Lung (tissue), 12 donors: ENCODE results near the gene OLIG1. TPM values are rescaled to one million over a fixed set of nuclear protein-coding genes. Genes with fewer than 3 reads are reported as not detected.

Experiments used
- ATAC-seq: fragments of 200-7000 bp; cut with Tn5 transposase; one replicate; pipeline ENCODE4 v1.9.1; 2020; ENCODE audit warnings: moderate number of reproducible peaks; ENCODE audit not compliant: insufficient read depth, low FRiP score
- DNase-seq, 3 donors: peaks; one replicate each; pipeline ENCODE4 v3.0.0-alpha.2; 2013 to 2017
- H3K27ac ChIP-seq, 2 donors: one replicate each; pipeline ENCODE4 v1.5.1; 2013; ENCODE audit warnings: mild to moderate bottlenecking in 2 of 2, moderate library complexity in 2 of 2, control low read depth in 1 of 2, inconsistent platforms in 1 of 2, low read depth in 1 of 2, low read length in 1 of 2
- H3K27me3 ChIP-seq, 3 donors: one replicate each; pipeline ENCODE4 v1.5.1; 2013; ENCODE audit warnings: low read length in 2 of 3; ENCODE audit not compliant: control insufficient read depth in 3 of 3, insufficient read depth in 3 of 3
- H3K36me3 ChIP-seq, 4 donors: one replicate each; pipeline ENCODE4 v1.5.1; 2013; ENCODE audit warnings: low read length in 4 of 4, mild to moderate bottlenecking in 1 of 4, moderate library complexity in 1 of 4; ENCODE audit not compliant: control insufficient read depth in 4 of 4, insufficient read depth in 4 of 4
- H3K4me1 ChIP-seq, 5 donors: one replicate each; pipeline ENCODE4 v1.5.1; 2013; ENCODE audit warnings: low read length in 5 of 5, mild to moderate bottlenecking in 2 of 5, moderate library complexity in 1 of 5; ENCODE audit not compliant: control insufficient read depth in 5 of 5, insufficient read depth in 5 of 5
- H3K4me3 ChIP-seq: one replicate; pipeline ENCODE4 v1.5.1; 2013; ENCODE audit warnings: mild to moderate bottlenecking, control low read depth, moderate library complexity
- H3K9ac ChIP-seq, 2 donors: one replicate each; pipeline ENCODE4 v1.5.1; 2013; ENCODE audit warnings: low read length in 2 of 2, control low read depth in 1 of 2; ENCODE audit not compliant: insufficient read depth in 1 of 2
- H3K9me3 ChIP-seq, 4 donors: one replicate each; pipeline ENCODE4 v1.5.1; 2013; ENCODE audit warnings: low read length in 3 of 4, mild to moderate bottlenecking in 1 of 4, moderate library complexity in 1 of 4; ENCODE audit not compliant: control insufficient read depth in 4 of 4, insufficient read depth in 3 of 4
- WGBS, 2 donors: extraction: QIAGEN DNeasy Blood & Tissue Kit; methylation state at CpG; one replicate each; pipeline ENCODE4 v1.1.7; 2013; 5-methylcytosine and 5-hydroxymethylcytosine counted together
- polyA plus RNA-seq, 2 donors: library from polyadenylated mRNA; stranded (reverse); fragments of 200-250 nt; gene quantifications; one replicate each; pipeline ENCODE4 v1.2.1, GENCODE V29; 2013
- total RNA-seq, 2 donors: library from RNA; depleted of rRNA in 1 of 2; stranded (reverse); fragments of >200 nt in 1 of 2; gene quantifications; one replicate each; pipeline ENCODE4 v1.2.1, GENCODE V29; 2014 to 2021
- TF ChIP-seq, protein P1 (sequence below): IDR thresholded peaks from 2 replicates; pipeline ENCODE4 v1.5.1; 2012; ENCODE audit warnings: mild to moderate bottlenecking; ENCODE audit errors: control extremely low read depth, extremely low read depth
- donor health status: control.
- donor health status: control.
- donor health status: Bipolar disorder and iron deficiency.
- donor health status: healthy.
- donor health status: DM: yes; HTN: yes; CAD: no.

OLIG1 gene
- total and polyA plus RNA-seq, 4 donors = 1.2 to 4.1 (median 1.7) TPM

DNA sequence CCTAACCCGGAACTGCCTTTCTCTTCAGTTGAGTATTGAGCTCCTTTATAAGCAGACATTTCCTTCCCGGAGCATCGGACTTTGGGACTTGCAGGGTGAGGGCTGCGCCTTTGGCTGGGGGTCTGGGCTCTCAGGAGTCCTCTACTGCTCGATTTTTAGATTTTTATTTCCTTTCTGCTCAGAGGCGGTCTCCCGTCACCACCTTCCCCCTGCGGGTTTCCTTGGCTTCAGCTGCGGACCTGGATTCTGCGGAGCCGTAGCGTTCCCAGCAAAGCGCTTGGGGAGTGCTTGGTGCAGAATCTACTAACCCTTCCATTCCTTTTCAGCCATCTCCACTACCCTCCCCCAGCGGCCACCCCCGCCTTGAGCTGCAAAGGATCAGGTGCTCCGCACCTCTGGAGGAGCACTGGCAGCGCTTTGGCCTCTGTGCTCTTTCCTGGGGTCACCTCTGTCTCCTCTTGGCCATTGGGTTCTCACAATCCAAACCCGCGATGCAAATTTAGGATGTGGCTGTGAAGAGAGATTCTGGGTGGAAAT, 40.5 kb upstream of the OLIG1 start:
- H3K36me3 ChIP-seq = no peaks in the 10 kb centered on the region

DNA sequence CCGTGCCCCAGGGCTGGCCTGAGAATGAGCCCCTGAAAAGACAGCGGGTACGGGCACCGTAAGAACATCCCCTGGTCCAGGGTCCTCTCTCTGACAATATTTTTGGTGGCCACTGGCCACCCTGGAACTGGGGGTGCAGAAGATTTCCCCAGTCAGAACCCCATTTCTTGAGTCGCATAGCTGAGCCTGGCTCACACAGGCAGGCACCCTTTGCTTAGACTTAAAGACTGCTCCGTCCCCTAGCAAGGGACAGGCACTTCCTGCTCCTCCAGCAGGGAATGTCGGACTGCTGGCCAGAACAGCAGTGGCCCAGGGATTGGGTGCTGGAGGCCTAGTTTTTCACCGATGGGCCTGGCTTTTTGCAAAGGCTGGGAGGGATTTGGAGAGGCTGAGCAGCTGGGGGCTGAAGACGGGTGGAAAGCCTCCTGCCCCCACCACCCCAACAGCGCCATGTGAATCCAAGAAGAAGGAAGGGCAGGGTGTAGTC, 39.9 kb upstream of the OLIG1 start:
- Histone ChIP-seq H3K9ac (no peak overlapping the region), H3K9me3 (peaks cover 0 to 6% (median 0%) of the 10 kb centered on the region in 4 donors), H3K27ac (no peak overlapping the region), H3K4me3 (no peak overlapping the region), H3K4me1 (peaks cover 0 to 12% (median 0%) of the 10 kb centered on the region in 5 donors), H3K27me3 (peaks cover 39 to 95% (median 77%) of the 10 kb centered on the region in 3 donors), H3K36me3 (no peaks in the 10 kb centered on the region)
- no peak for ATAC-seq
- 37 to 56% methylated on average over 10 of the region's 10 CpGs for whole genome bisulfite sequencing, 2 donors
- DNase-seq = no peak
- TF ChIP-seq, protein P1, sequence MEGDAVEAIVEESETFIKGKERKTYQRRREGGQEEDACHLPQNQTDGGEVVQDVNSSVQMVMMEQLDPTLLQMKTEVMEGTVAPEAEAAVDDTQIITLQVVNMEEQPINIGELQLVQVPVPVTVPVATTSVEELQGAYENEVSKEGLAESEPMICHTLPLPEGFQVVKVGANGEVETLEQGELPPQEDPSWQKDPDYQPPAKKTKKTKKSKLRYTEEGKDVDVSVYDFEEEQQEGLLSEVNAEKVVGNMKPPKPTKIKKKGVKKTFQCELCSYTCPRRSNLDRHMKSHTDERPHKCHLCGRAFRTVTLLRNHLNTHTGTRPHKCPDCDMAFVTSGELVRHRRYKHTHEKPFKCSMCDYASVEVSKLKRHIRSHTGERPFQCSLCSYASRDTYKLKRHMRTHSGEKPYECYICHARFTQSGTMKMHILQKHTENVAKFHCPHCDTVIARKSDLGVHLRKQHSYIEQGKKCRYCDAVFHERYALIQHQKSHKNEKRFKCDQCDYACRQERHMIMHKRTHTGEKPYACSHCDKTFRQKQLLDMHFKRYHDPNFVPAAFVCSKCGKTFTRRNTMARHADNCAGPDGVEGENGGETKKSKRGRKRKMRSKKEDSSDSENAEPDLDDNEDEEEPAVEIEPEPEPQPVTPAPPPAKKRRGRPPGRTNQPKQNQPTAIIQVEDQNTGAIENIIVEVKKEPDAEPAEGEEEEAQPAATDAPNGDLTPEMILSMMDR = no peak

More for the DNA sequence above, 40.5 kb upstream of the OLIG1 start:
- Histone ChIP-seq H3K27me3 (peaks cover 41 to 95% (median 77%) of the 10 kb centered on the region in 3 donors), H3K27ac (no peak overlapping the region), H3K9me3 (peaks cover 0 to 6% (median 0%) of the 10 kb centered on the region in 4 donors), H3K9ac (no peak overlapping the region), H3K4me1 (peaks cover 0 to 12% (median 0%) of the 10 kb centered on the region in 5 donors), H3K4me3 (no peak overlapping the region)
- no peak for DNase-seq
- no peak for ATAC-seq
- WGBS, 2 donors = 17 to 24% methylated on average over 19 of the region's 19 CpGs
- TF ChIP-seq, protein P1 = no peak

DNA sequence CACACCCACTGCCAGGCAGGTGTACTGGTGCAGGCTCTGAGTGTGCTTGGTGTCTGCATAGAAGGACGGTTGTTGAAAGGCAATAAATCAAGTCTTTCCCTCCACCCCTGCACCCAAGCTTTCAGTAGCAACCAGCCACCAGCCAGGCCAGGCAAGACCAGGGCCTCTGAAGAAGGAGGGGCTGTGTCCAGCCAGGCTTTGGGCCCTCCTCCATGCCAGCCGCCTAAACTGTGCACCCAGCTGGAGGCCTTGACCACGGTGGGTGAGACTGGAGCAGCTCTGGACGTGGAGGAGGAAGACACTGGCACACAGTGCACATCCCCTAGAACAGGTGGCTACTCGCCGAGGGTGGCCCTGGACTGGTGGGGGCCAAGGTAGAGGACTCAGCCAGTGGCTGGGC, 39.3 kb upstream of the OLIG1 start:
- Histone ChIP-seq H3K27ac (no peak overlapping the region), H3K36me3 (no peaks in the 10 kb centered on the region), H3K4me1 (peaks cover 0 to 12% (median 0%) of the 10 kb centered on the region in 5 donors), H3K9ac (no peak overlapping the region), H3K4me3 (no peak overlapping the region), H3K27me3 (peaks cover 35 to 95% (median 77%) of the 10 kb centered on the region in 3 donors), H3K9me3 (peaks cover 0 to 6% (median 0%) of the 10 kb centered on the region in 4 donors)
- DNase-seq (no peak), ATAC-seq (no peak)
- TF ChIP-seq, protein P1 = no peak
- WGBS, 2 donors = 39 to 51% methylated on average over 6 of the region's 6 CpGs
